Vagina (tissue), 2 donors: ENCODE results near the gene SDHC.

ENCODE experiments used
- POLR2A ChIP-seq, 2 donors: fragments of 450-650 bp; IDR thresholded peaks; one replicate each; pipeline ENCODE4 v1.6.1; 2017; ENCODE audit warnings: antibody characterized with exemption in 2 of 2, mild to moderate bottlenecking in 2 of 2, moderate library complexity in 2 of 2
- POLR2AphosphoS5 ChIP-seq, 2 donors: sonication (generic); formaldehyde crosslinking; IDR thresholded peaks; one replicate each; pipeline ENCODE4 v1.9.0; 2017; ENCODE audit warnings: antibody characterized with exemption in 2 of 2, mild to moderate bottlenecking in 2 of 2, low read depth in 1 of 2; ENCODE audit not compliant: insufficient read depth in 1 of 2
- TF ChIP-seq, protein P1 (sequence below), 3 experiments: fragments of 450-650 bp in 2 of 3; fragments of 200-600 bp in 1 of 3; sonication (generic) in 1 of 3; IDR thresholded peaks; one replicate each; pipeline ENCODE4 v1.5.1; 2017 to 2019; ENCODE audit warnings: antibody characterized with exemption in 3 of 3, mild to moderate bottlenecking in 2 of 3, moderate library complexity in 2 of 3

DNA sequence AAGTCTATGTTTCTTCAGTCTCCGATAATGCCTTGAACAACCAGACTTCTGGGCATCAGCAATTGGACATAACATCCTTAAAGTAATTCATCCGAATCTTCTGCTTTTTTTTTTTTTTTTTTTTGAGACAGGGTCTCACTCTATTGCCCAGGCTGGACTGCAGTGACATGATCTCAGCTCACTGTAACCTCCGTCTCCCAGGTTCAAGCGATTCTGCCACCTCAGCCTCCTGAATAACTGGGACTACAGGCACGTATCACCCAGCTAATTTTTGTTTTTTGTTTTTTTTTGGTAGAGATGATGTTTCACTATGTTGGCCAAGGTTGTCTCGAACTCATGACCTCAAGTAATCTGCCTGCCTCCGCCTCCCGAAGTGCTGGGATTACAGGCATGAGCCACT is 77.4 kb downstream of the SDHC start:
- TF ChIP-seq POLR2AphosphoS5 (IDR thresholded peaks at IDR 0.05; ENCODE audit: insufficient read depth in 1 of 2, low read depth in 1 of 2): no peak
- TF ChIP-seq, protein P1, sequence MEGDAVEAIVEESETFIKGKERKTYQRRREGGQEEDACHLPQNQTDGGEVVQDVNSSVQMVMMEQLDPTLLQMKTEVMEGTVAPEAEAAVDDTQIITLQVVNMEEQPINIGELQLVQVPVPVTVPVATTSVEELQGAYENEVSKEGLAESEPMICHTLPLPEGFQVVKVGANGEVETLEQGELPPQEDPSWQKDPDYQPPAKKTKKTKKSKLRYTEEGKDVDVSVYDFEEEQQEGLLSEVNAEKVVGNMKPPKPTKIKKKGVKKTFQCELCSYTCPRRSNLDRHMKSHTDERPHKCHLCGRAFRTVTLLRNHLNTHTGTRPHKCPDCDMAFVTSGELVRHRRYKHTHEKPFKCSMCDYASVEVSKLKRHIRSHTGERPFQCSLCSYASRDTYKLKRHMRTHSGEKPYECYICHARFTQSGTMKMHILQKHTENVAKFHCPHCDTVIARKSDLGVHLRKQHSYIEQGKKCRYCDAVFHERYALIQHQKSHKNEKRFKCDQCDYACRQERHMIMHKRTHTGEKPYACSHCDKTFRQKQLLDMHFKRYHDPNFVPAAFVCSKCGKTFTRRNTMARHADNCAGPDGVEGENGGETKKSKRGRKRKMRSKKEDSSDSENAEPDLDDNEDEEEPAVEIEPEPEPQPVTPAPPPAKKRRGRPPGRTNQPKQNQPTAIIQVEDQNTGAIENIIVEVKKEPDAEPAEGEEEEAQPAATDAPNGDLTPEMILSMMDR (IDR thresholded peaks at IDR 0.05): no peak
- TF ChIP-seq POLR2A (IDR thresholded peaks at IDR 0.05): no peak
